Erythroblast (primary cell): ENCODE measurements around the gene COP1.
"Not testable (repeated sequence)": the region's sequence is repeated elsewhere in the genome, so short reads cannot be mapped to it uniquely, and the experiment has no call there.

Experiments
- GATA1 ChIP-seq: IDR thresholded peaks from 2 replicates; pipeline ENCODE4 v1.6.1; 2011; ENCODE audit warnings: low read depth, mild to moderate bottlenecking, control low read depth, low read length, moderate library complexity
- POLR2A ChIP-seq: IDR thresholded peaks from 2 replicates; pipeline ENCODE4 v1.6.1; 2011; ENCODE audit warnings: mild to moderate bottlenecking, low read length

DNA sequence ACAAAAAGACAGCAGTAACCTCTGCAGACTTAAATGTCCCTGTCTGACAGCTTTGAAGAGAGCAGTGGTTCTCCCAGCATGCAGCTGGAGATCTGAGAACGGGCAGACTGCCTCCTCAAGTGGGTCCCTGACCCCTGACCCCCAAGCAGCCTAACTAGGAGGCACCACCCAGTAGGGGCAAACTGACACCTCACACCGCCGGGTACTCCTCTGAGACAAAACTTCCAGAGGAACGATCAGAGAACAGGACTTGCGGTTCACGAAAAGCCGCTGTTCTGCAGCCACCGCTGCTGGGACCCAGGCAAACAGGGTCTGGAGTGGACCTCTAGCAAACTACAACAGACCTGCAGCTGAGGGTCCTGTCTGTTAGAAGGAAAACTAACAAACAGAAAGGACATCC is 214.3 kb downstream of the COP1 start:
- TF ChIP-seq POLR2A, GATA1: not testable (repeated sequence)
